ENCODE measurements around the gene CGGBP1.
A peak's percentile ranks its signal among the peaks of the same experiment; 100 is the strongest.

CGGBP1 gene

DNA sequence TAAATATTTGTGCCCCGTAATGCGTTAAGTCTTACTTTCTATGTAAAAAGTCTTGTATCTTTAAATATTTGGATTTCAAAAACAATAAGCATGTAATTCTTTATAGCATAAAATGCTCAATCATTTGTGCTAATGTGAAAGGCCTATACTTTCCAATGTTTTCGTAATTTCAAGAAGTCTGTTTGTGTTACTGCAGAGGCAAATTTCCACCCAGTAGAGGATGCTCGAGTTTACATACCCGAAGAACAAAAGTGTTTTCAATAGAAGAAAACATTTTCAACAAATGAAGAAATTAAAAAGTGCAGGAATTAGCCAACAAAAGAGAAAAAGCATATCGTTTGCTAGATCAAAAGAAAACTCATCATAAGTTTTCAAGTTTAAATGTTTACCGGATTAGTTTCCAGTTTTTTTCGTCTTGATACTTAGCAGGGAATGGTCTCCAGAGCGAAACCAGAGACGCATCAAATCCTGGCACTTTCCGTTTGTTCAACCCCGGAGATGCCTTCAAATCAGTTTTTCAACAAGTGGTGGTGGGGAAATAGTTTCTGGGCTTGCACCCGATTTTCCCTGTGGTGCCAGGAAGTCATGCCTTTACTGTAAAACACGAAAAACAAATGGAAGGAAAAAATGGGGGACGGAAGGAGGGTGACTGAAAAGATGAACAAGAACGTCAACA lies 1.0 kb downstream of the CGGBP1 start:
- no peak for TF ChIP-seq POLR2A (IDR thresholded peaks at IDR 0.05; ENCODE audit: low read depth, low read length)
- FAIRE-seq (peak; percentile 43), DNase-seq (ENCODE audit: insufficient read length, low spot score) (no peak)

GRCh38 chr3:88046766-88047165 lies 12.0 kb downstream of the CGGBP1 start:
- DNase-seq (ENCODE audit: insufficient read length, low spot score) (no peak), FAIRE-seq (no peak)
- no peak for TF ChIP-seq POLR2A (IDR thresholded peaks at IDR 0.05; ENCODE audit: low read depth, low read length)

GRCh38 chr3:88044411-88044810 lies 14.4 kb downstream of the CGGBP1 start:
- DNase-seq (ENCODE audit: insufficient read length, low spot score) (no peak), FAIRE-seq (no peak)
- TF ChIP-seq POLR2A (IDR thresholded peaks at IDR 0.05; ENCODE audit: low read depth, low read length): no peak

DNA sequence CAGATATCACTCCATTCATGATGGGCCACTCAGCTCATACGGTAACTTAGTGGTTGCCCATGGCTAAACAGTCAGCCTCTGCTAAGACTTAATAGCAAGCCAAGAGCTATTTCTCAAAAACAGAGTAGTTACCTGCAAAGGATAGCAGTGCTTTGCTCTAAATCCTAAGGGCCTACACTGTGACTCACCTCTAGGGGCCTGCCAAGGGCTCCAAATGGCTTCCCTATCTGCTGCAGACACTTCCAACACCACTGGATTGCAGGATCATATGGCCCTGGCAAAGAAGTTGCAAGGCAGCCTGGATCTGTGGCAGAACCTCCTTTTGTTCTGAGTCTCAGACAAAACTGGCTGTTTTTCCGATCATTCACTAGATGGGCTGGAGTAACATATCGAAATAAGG lies 17.8 kb downstream of the CGGBP1 start:
- TF ChIP-seq POLR2A (IDR thresholded peaks at IDR 0.05; ENCODE audit: low read depth, low read length): no peak
- no peak for FAIRE-seq
- no peak for DNase-seq (ENCODE audit: insufficient read length, low spot score)

- no peak for FAIRE-seq
- DNase-seq (ENCODE audit: insufficient read length, low spot score): no peak
- no peak for TF ChIP-seq POLR2A (IDR thresholded peaks at IDR 0.05; ENCODE audit: low read depth, low read length)
Observed at GRCh38 chr3:88040529-88040928, 18.3 kb downstream of the CGGBP1 start.

- FAIRE-seq: peak; percentile 48
- no peak for DNase-seq (ENCODE audit: insufficient read length, low spot score)
Observed at GRCh38 chr3:88038566-88038965, 20.2 kb downstream of the CGGBP1 start.

GRCh38 chr3:88036221-88036620 lies 22.6 kb downstream of the CGGBP1 start:
- no peak for FAIRE-seq
- no peak for DNase-seq (ENCODE audit: insufficient read length, low spot score)
- TF ChIP-seq POLR2A (IDR thresholded peaks at IDR 0.05; ENCODE audit: low read depth, low read length): no peak

More at GRCh38 chr3:88038566-88038965, 20.2 kb downstream of the CGGBP1 start:
- TF ChIP-seq POLR2A (IDR thresholded peaks at IDR 0.05; ENCODE audit: low read depth, low read length): no peak

DNA sequence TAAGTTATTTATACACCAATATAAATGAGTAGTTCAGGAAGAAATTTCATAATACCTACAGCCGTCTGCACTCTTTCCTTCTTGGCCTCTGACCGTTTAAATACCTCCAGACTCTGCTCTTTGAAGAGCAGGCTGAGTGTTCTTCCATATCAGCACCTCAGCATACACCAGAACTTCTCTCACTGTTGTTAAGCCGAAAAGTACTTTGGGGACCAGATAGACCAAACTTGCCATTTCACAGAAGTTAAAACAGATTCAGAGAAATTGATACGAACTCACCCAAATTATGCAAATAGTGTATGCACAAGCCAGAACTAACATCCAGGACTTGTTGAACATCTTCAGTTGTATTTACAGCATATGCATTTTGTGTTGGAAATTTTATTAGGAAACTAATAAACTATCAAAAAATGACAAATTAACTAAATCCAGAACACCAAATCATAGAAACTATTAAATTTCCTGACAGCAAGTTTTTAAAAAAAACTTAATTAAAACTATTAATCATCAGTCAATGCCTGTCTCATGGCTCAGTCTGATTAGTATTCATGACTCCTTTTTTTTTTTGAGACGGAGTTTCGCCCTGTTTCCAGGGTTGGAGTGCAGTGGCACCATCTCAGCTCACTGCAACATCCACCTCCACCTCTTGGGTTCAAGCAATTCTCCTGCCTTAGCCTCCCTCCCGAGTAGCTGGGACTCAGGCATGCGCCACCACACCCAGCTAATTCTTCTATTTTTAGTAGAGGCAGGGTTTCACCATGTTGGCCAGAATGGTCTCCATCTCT lies 24.1 kb downstream of the CGGBP1 start:
- no peak for DNase-seq (ENCODE audit: insufficient read length, low spot score)
- TF ChIP-seq POLR2A (IDR thresholded peaks at IDR 0.05; ENCODE audit: low read depth, low read length): no peak
- no peak for FAIRE-seq

DNA sequence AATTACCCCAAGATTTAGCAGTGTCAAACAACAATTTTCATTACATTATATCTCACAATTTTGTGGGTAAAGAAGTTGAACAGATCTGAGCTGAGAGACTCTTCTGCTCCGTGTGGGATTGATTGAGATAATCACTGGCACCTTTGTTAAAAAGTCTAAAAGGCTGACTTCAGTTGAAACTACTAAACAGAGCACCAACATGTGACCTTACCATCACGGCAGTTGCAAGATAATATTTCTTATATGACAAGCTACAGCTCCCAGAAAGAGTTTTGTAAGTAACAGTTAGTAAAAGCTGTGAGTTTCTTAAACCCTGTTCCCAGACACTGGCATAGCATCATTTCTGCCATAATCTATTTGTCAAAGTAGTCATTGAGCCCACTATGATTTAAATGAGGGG lies 25.0 kb downstream of the CGGBP1 start:
- TF ChIP-seq POLR2A (IDR thresholded peaks at IDR 0.05; ENCODE audit: low read depth, low read length): no peak
- DNase-seq (ENCODE audit: insufficient read length, low spot score) (no peak), FAIRE-seq (no peak)

GRCh38 chr3:88033079-88033478 lies 25.7 kb downstream of the CGGBP1 start:
- no peak for FAIRE-seq
- no peak for TF ChIP-seq POLR2A (IDR thresholded peaks at IDR 0.05; ENCODE audit: low read depth, low read length)

GRCh38 chr3:88032245-88032644 lies 26.6 kb downstream of the CGGBP1 start:
- TF ChIP-seq POLR2A (IDR thresholded peaks at IDR 0.05; ENCODE audit: low read depth, low read length): no peak
- no peak for DNase-seq (ENCODE audit: insufficient read length, low spot score)
- FAIRE-seq: peak; percentile 69

More at GRCh38 chr3:88033079-88033478, 25.7 kb downstream of the CGGBP1 start:
- DNase-seq (ENCODE audit: insufficient read length, low spot score): no peak

GRCh38 chr3:88031642-88032077 lies 27.1 kb downstream of the CGGBP1 start:
- no peak for TF ChIP-seq POLR2A (IDR thresholded peaks at IDR 0.05; ENCODE audit: low read depth, low read length)
- peak; percentile 91 for FAIRE-seq
- DNase-seq (ENCODE audit: insufficient read length, low spot score): no peak

DNA sequence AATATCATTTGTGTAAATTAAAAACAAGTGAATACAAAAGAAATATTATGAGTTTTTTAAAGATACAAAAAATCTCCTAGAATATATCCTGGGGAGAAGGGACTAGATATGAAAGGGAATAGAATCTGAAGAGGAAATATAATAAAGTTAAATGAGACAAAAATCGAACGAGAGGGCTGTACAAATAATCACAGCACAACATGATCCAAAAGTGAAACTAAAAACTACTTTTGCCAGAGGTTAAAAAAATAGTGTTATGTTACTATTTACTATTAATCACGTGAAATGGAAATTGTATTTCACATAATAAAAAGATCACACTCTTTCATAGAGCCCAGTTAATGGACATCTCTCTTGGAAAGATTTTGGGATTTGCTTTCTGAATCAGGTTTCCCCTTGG lies 28.6 kb downstream of the CGGBP1 start:
- TF ChIP-seq POLR2A (IDR thresholded peaks at IDR 0.05; ENCODE audit: low read depth, low read length): no peak
- FAIRE-seq (no peak), DNase-seq (ENCODE audit: insufficient read length, low spot score) (no peak)

DNA sequence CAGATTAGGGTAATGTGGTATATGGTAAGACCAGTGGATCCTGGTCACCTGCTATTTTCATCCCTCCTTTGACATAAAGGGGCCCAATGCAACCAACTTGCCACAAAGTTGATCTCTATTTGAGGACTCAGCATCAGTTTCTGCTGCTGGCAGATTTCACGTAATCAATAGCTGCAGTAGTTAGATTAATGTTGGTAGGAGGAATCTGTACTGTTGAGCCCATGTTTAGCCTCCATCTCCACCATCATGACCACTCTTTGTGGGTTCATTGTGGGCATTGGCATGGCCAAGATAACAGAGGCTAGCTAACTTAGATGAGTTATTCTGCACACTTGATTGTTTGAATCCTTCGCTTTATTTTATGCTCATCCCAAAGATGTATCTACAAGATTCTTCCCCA lies 29.9 kb downstream of the CGGBP1 start:
- no peak for FAIRE-seq
- no peak for DNase-seq (ENCODE audit: insufficient read length, low spot score)
- no peak for TF ChIP-seq POLR2A (IDR thresholded peaks at IDR 0.05; ENCODE audit: low read depth, low read length)

Measured in H54 (cell line).